ENCODE results near the gene ARHGAP42.

DNA sequence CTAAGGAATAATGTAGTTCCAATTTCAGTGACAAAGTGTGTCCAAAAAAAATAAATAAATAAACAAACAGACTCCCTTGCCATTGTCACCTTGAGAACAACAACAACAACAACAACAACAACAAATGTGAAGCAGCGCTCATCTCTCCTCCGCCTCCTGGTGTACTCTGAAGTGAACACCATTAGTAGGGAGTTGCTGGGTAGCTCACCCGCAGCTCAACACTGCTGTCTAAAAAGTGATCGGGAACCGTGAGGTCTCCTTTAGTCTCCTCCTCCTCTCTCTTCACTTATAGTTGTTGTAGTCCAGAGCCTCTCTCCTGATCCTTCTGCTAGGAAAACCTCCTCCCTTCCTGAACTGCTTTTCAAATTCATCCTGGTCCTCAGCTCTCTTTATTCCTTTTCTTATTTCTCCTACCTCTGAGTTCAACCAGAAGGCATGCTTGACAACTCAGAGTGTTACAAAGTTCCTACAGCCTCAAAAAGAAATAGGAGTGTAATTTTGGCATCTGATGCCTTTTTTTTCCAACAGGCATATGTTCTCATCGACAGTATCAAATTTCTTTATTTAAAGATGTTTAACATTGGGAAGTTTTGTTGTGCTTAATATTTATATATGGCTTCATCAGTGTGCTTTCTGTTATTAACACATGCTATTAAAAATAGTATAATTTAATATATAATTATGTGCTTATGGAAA, 227.5 kb downstream of the ARHGAP42 start:
- TF ChIP-seq, protein P1, sequence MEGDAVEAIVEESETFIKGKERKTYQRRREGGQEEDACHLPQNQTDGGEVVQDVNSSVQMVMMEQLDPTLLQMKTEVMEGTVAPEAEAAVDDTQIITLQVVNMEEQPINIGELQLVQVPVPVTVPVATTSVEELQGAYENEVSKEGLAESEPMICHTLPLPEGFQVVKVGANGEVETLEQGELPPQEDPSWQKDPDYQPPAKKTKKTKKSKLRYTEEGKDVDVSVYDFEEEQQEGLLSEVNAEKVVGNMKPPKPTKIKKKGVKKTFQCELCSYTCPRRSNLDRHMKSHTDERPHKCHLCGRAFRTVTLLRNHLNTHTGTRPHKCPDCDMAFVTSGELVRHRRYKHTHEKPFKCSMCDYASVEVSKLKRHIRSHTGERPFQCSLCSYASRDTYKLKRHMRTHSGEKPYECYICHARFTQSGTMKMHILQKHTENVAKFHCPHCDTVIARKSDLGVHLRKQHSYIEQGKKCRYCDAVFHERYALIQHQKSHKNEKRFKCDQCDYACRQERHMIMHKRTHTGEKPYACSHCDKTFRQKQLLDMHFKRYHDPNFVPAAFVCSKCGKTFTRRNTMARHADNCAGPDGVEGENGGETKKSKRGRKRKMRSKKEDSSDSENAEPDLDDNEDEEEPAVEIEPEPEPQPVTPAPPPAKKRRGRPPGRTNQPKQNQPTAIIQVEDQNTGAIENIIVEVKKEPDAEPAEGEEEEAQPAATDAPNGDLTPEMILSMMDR (IDR thresholded peaks at IDR 0.05 in 2 of 3, conservative IDR thresholded peaks at IDR 0.05 in 1 of 3; ENCODE audit: control insufficient read depth in 2 of 3, extremely low read depth in 1 of 3, insufficient read depth in 1 of 3, low read depth in 3 of 3, low read length in 3 of 3) = no peak
- TF ChIP-seq ETV6 (conservative IDR thresholded peaks at IDR 0.05 in 1 of 2, IDR thresholded peaks at IDR 0.05 in 1 of 2; ENCODE audit: borderline replicate concordance in 1 of 2, low read depth in 1 of 2) = no peak
- no peak for TF ChIP-seq YY1 (IDR thresholded peaks at IDR 0.05; ENCODE audit: low read depth, low read length)
- no peak for TF ChIP-seq JUNB (IDR thresholded peaks at IDR 0.05)
- no peak for TF ChIP-seq TAF1 (IDR thresholded peaks at IDR 0.05; ENCODE audit: borderline replicate concordance, low read depth, low read length)
- TF ChIP-seq TBL1XR1 (IDR thresholded peaks at IDR 0.05; ENCODE audit: low read depth, low read length) = no peak
- no peak for TF ChIP-seq EED (IDR thresholded peaks at IDR 0.05; ENCODE audit: low read depth)
- TF ChIP-seq, protein P2, sequence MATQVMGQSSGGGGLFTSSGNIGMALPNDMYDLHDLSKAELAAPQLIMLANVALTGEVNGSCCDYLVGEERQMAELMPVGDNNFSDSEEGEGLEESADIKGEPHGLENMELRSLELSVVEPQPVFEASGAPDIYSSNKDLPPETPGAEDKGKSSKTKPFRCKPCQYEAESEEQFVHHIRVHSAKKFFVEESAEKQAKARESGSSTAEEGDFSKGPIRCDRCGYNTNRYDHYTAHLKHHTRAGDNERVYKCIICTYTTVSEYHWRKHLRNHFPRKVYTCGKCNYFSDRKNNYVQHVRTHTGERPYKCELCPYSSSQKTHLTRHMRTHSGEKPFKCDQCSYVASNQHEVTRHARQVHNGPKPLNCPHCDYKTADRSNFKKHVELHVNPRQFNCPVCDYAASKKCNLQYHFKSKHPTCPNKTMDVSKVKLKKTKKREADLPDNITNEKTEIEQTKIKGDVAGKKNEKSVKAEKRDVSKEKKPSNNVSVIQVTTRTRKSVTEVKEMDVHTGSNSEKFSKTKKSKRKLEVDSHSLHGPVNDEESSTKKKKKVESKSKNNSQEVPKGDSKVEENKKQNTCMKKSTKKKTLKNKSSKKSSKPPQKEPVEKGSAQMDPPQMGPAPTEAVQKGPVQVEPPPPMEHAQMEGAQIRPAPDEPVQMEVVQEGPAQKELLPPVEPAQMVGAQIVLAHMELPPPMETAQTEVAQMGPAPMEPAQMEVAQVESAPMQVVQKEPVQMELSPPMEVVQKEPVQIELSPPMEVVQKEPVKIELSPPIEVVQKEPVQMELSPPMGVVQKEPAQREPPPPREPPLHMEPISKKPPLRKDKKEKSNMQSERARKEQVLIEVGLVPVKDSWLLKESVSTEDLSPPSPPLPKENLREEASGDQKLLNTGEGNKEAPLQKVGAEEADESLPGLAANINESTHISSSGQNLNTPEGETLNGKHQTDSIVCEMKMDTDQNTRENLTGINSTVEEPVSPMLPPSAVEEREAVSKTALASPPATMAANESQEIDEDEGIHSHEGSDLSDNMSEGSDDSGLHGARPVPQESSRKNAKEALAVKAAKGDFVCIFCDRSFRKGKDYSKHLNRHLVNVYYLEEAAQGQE (IDR thresholded peaks at IDR 0.05; ENCODE audit: low read depth, low read length) = no peak
- TF ChIP-seq, protein P3, sequence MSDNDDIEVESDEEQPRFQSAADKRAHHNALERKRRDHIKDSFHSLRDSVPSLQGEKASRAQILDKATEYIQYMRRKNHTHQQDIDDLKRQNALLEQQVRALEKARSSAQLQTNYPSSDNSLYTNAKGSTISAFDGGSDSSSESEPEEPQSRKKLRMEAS (IDR thresholded peaks at IDR 0.05; ENCODE audit: low read depth, low read length) = no peak
- TF ChIP-seq POLR2AphosphoS2 (IDR thresholded peaks at IDR 0.05; ENCODE audit: low read depth, low read length) = no peak
- no peak for TF ChIP-seq SUZ12 (IDR thresholded peaks at IDR 0.05; ENCODE audit: unreplicated experiment)
- TF ChIP-seq, protein P4, sequence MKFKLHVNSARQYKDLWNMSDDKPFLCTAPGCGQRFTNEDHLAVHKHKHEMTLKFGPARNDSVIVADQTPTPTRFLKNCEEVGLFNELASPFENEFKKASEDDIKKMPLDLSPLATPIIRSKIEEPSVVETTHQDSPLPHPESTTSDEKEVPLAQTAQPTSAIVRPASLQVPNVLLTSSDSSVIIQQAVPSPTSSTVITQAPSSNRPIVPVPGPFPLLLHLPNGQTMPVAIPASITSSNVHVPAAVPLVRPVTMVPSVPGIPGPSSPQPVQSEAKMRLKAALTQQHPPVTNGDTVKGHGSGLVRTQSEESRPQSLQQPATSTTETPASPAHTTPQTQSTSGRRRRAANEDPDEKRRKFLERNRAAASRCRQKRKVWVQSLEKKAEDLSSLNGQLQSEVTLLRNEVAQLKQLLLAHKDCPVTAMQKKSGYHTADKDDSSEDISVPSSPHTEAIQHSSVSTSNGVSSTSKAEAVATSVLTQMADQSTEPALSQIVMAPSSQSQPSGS (IDR thresholded peaks at IDR 0.05; ENCODE audit: low read length) = no peak
- no peak for TF ChIP-seq POLR2A (IDR thresholded peaks at IDR 0.05; ENCODE audit: low read depth, low read length)

Data from GM12878 (cell line).